Omental fat pad (tissue), 4 donors: ENCODE data around the gene PLA2G4A. TPM values are rescaled to one million over a fixed set of nuclear protein-coding genes. Genes with fewer than 3 reads are reported as not detected.

Experiments
- ATAC-seq: fragments of 150-250 bp; one replicate; pipeline ENCODE4 v1.9.1; 2016; ENCODE audit warnings: mild to moderate bottlenecking, moderate library complexity; ENCODE audit not compliant: low FRiP score
- DNase-seq: peaks from one replicate; pipeline ENCODE4 v3.0.0-alpha.2; 2019; ENCODE audit warnings: low spot score
- total RNA-seq, 4 donors: library from RNA; depleted of rRNA; stranded (reverse); fragments of >200 nt; gene quantifications; one replicate each; pipeline ENCODE4 v1.1.0, GENCODE V29; 2016
- TF ChIP-seq, protein P1 (sequence below), 3 donors: fragments of 450-650 bp; IDR thresholded peaks; one replicate each; pipeline ENCODE4 v1.5.1; 2016 to 2017; ENCODE audit warnings: antibody characterized with exemption in 3 of 3, mild to moderate bottlenecking in 3 of 3, moderate library complexity in 2 of 3

PLA2G4A gene
- total RNA-seq, 4 donors from 2014 or later: 8.8 to 26.8 (median 12.4) TPM

DNA sequence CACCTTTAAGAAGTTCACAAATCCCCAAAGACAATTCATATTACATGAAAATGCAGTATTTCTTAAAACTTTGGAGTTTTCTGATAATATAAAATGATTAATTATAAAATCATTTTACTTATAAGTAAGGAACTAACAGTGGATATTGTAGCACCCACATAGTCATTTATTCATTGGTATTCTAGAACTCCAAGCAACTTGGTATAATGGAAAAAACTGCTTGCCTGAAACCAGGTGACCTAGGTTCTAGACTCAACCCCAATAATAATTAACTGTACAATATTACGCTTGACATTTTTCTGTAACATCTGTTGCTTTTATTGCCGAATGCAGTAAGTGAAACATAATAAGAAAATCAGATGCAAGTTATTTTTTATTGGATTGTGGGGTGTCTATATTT is 2.4 kb downstream of the PLA2G4A start:
- TF ChIP-seq, protein P1, sequence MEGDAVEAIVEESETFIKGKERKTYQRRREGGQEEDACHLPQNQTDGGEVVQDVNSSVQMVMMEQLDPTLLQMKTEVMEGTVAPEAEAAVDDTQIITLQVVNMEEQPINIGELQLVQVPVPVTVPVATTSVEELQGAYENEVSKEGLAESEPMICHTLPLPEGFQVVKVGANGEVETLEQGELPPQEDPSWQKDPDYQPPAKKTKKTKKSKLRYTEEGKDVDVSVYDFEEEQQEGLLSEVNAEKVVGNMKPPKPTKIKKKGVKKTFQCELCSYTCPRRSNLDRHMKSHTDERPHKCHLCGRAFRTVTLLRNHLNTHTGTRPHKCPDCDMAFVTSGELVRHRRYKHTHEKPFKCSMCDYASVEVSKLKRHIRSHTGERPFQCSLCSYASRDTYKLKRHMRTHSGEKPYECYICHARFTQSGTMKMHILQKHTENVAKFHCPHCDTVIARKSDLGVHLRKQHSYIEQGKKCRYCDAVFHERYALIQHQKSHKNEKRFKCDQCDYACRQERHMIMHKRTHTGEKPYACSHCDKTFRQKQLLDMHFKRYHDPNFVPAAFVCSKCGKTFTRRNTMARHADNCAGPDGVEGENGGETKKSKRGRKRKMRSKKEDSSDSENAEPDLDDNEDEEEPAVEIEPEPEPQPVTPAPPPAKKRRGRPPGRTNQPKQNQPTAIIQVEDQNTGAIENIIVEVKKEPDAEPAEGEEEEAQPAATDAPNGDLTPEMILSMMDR (IDR thresholded peaks at IDR 0.05): no peak
- ATAC-seq (no peak), DNase-seq (no peak)

DNA sequence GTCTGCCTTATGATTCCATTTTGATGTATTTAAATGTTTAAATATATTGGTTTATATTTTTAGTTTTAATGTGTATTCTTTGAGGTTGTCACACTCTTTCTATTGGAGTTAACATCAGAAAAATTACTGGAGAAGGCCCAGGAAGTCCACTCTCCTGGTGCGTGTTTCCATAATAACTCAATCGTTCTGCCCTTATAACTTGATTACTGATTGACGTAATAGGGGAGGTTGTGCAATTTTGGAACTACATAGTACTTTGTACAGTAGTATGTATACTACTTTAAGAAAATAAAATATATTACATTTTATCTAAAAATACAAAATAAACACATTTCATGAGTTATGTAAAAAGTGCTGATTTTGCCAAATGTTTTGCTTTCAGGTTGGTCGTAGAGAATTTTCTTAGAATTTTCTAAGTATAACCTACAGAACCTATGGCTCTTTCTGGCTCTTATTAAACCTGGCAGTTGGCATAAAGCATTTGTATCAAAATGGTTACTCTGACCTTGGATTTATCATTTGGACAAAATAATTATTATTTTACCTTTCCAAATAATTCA is 5.7 kb downstream of the PLA2G4A start:
- TF ChIP-seq, protein P1 (IDR thresholded peaks at IDR 0.05): no peak
- ATAC-seq: no peak

GRCh38 chr1:186835448-186835847 is 6.7 kb downstream of the PLA2G4A start:
- no peak for ATAC-seq
- DNase-seq: no peak
- TF ChIP-seq, protein P1 (IDR thresholded peaks at IDR 0.05): no peak

More for the DNA sequence above, 5.7 kb downstream of the PLA2G4A start:
- DNase-seq: no peak

DNA sequence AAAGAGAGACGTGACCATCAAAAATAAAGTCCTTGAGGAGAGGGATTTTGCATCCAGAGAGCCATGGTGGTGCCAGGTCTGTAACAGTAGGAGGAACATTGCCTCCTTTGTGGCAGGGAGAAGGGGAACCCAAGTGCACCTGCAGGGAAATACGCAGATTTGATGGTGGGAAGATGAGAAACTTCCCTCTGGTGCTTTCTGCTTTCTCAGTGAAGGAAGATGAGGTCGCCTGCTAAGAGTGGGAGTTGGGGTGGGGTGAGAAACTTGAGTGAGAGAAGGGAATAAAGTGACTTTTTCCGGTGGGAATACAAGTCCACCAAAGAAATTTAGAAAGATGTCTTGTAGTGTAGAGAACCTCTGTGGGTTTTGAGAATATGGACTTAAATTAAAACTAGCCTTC is 9.1 kb downstream of the PLA2G4A start:
- no peak for DNase-seq
- no peak for ATAC-seq
- TF ChIP-seq, protein P1 (IDR thresholded peaks at IDR 0.05): no peak

DNA sequence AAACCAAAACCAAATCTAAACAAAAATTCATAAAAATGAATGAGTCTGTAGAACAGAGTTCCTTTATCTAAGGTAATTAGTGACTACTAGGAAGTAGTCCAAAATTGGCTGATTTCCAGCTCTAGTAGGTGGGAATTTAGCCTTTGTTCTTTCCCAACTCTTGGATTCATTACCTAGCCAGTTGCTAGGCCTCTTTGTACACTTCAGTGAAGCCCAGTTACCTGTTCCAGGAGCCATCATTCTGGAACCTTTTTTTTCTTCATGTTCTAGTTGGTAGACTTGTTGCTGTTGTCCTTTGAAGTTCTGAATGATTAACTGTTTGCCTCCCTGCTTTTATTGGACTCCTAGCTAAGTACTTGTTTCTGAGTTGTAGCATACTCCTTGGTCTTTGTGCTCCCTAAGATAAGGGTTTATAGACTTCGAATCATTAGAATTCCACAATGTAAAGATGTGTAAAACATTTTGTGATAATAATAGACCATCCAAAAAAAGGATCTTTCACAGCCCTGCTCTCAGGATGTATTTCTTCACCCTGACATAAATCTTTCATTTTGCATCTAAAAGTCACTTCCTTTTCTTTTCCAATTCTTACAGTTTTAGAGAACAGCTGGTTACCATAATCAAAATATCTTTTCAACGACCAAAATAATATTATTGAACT is 9.8 kb downstream of the PLA2G4A start:
- ATAC-seq: no peak
- TF ChIP-seq, protein P1 (IDR thresholded peaks at IDR 0.05): no peak

GRCh38 chr1:186839041-186839400 is 10.3 kb downstream of the PLA2G4A start:
- DNase-seq: no peak
- no peak for ATAC-seq
- TF ChIP-seq, protein P1 (IDR thresholded peaks at IDR 0.05): no peak

More for the DNA sequence above, 9.8 kb downstream of the PLA2G4A start:
- no peak for DNase-seq

DNA sequence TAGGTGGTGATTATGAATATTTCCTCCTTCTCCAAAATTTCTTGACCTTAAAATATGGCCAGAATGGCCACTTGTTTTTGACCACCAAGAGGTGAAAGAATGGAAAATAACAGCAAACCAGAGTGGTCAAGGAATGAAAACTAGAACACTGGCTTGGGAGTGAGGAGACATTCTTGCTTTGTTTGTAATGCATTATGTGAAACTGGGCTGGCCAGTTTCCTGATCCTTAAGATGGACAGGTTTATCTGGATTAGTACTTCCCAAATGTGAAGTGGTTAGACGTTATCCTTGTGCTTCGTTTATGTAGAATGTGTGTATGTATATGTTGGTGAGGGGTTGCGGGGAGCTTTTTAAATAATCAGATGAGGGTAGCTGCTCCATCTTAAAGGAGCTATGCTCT is 12.8 kb downstream of the PLA2G4A start:
- DNase-seq (no peak), ATAC-seq (no peak)
- TF ChIP-seq, protein P1 (IDR thresholded peaks at IDR 0.05): no peak
